IPS DF 19.7 (cell line): ENCODE measurements around the gene HSPG2.
"Not testable (repeated sequence)": the region's sequence is repeated elsewhere in the genome, so short reads cannot be mapped to it uniquely, and the experiment has no call there.

Experiments
- DNase-seq: peaks from one replicate; pipeline ENCODE4 v3.0.0-alpha.2; 2013; ENCODE audit warnings: low read depth, low spot score

Gene HSPG2

DNA sequence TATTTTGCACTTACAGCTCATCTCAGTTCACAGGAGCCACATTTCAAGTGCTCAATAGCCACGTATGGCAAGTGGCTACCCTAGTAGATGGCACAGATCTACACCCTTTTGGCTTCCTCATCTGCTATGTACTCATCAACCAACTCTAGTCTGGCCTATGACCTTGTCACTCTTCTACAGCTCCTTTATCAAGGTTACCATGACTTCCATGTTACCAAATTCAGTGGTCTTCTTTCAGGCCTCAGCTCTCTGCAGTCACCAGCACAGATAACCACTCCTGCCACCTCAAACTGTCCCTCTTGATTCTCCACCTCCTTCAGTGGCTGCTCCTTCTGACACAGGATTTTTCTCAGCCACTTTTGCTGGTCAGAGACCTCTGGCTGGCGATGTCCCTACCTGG is 142.5 kb downstream of the HSPG2 start:
- DNase-seq, result no peak

GRCh38 chr1:21793104-21793503 is 144.0 kb downstream of the HSPG2 start:
- DNase-seq, result no peak

DNA sequence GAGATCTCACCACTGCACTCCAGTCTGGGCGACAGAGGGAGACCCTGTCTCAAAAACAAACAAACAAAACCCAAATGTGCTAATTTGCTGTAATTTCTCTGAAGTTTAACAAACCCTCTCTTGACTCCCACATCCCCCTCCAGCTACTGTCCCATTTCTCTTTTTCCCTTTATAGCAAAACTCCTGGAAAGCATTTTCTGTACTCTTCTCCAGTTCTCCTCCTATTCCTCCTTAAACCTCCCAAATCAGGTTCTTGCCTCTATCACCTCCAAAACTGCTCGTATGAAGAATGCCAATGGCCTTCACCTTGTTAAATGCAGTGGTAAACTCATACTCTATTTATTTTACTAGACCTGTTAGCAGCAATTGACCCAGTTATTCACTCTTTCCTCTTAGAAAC is 150.5 kb downstream of the HSPG2 start:
- no peak for DNase-seq

- DNase-seq, result not testable (repeated sequence)
Observed at GRCh38 chr1:21785764-21786163, 151.3 kb downstream of the HSPG2 start.

GRCh38 chr1:21783679-21784603 is 153.2 kb downstream of the HSPG2 start:
- DNase-seq, result peak; percentile 96

GRCh38 chr1:21782868-21783678 is 154.0 kb downstream of the HSPG2 start, which contains the start of gene USP48:
Gene USP48, minus strand, starts transcription at chr1:21783149. Its CDS starts 192 bp downstream, at chr1:21782957.
- DNase-seq, result peak; percentile 75

DNA sequence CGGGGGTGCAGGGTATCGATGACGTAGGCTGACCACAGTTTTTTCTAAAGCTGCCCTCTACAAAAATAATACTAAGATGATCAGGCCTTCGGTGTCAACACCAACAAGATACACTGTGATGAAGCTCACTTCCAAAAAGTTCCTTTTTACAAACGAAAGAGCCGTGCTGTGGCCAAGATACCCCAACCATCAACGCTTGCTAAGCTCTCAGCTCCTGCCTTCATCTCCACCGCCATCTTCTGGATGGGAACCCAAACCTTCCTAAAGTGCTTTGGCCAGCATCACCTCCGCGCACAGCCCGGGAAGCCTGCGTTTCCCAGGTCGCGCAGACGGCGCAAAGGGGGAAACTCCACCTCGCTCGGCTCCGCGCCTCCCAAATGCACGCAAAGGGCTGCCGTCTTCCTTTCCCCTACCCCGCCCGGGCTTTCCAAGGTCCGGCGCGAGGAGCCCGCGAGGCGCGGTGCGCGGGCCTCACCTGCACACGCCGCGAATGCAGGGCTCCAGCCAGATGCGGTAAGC is 154.7 kb downstream of the HSPG2 start:
- DNase-seq, result no peak

GRCh38 chr1:21781815-21782348 is 155.2 kb downstream of the HSPG2 start:
- DNase-seq, result no peak

- DNase-seq, result no peak
Observed at GRCh38 chr1:21779613-21780521, 157.2 kb downstream of the HSPG2 start.

GRCh38 chr1:21778405-21778727 is 158.7 kb downstream of the HSPG2 start:
- DNase-seq, result no peak

DNA sequence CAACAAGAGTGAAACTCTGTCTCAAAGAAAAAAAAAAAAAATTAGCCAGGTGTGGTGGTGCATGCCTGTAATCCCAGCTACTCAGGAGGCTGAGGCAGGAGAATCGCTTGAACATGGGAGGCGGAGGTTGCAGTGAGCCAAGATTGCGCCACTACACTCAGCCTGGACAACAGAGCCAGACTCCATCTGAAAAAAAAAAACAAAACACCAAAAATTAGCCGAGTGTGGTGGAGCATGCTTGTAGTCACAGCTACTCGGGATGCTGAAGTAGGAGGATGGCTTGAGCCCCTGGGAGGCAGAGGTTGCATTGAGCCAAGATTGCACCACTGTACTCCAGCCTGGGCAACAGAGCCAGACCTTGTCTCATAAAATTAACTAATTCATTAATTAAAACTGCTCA is 160.2 kb downstream of the HSPG2 start:
- not testable (repeated sequence) for DNase-seq

DNA sequence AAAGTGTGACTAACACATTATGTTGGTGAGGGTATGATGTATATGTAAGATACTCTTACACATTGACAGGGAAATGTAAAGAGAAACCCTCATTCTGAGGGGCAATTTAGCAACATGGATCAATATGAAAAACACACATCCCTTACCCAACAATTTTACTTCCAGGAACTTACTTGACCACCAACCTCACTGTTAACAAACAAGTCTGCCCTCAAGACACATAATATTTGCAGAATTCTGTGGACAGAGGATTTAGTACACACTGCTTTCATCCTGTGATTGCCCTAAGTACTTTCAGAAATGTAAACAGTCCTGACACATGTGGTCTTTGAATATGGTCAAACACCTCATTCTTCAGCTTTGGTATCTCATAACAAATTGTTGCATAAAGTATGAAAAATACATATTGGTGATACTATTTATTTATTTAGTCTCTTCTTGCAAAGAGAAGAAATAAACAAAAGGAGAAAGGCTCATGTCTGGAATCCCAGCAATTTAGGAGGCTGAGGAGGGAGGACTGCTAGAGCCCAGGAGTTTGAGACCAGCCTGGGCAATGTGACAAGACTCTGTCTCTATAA is 161.0 kb downstream of the HSPG2 start:
- DNase-seq, result no peak

- no peak for DNase-seq
Observed at GRCh38 chr1:21775550-21775914, 161.6 kb downstream of the HSPG2 start.

DNA sequence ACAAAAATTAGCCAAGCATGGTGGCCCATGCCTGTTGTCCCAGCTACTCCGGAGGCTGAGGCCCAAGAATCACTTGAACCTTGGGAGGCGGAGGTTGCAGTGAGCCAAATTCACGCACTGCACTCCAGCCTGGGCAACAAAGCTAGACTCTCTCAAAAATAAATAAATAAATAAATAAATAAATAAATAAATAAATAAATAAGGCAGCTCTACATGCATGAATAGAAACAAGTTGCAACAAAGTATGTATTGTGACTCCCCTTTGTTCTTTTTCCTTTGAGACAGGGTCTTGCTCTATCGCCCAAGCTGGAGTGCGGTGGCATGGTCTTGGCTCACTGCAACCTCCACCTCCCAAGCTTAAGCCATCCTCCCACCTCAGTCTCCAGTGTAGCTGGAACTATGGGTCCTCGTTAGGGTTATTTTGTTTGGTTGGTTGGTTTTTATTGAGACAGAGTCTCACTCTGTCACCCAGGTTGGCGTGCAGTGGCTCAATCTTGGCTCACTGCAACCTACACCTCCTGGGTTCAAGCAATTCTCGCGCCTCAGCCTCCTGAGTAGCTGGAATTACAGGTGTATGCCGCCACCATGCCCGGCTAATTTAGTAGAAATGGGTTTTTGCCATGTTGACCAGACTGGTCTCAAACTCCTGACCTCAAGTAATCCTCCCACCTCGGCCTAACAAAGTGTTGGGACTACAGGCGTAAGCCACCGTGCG is 162.1 kb downstream of the HSPG2 start:
- DNase-seq, result no peak

- no peak for DNase-seq
Observed at GRCh38 chr1:21773585-21773984, 163.5 kb downstream of the HSPG2 start.
